HUES6 (cell line): ENCODE data around the gene PROZ.

Source experiments
- H3K27ac ChIP-seq: 2 replicates; pipeline ENCODE4 v1.7.0; 2013; ENCODE audit warnings: low read depth, mild to moderate bottlenecking, low read length, inconsistent platforms
- H3K27me3 ChIP-seq: 2 replicates; pipeline ENCODE4 v1.6.1; 2013; ENCODE audit warnings: low read length; ENCODE audit not compliant: control insufficient read depth, insufficient read depth
- H3K36me3 ChIP-seq: 2 replicates; pipeline ENCODE4 v1.6.1; 2013; ENCODE audit warnings: low read length; ENCODE audit not compliant: control insufficient read depth, insufficient read depth
- H3K4me1 ChIP-seq: 2 replicates; pipeline ENCODE4 v1.6.1; 2013; ENCODE audit warnings: low read length; ENCODE audit not compliant: control insufficient read depth, insufficient read depth
- H3K4me3 ChIP-seq: 2 replicates; pipeline ENCODE4 v1.5.1; 2013; ENCODE audit warnings: low read depth, low read length
- H3K9ac ChIP-seq: one replicate; pipeline ENCODE4 v1.6.1; 2013; ENCODE audit warnings: mild to moderate bottlenecking, low read length
- H3K9me3 ChIP-seq: 2 replicates; pipeline ENCODE4 v1.6.1; 2013; ENCODE audit warnings: low read depth, low read length; ENCODE audit not compliant: control insufficient read depth, insufficient read depth

PROZ gene

DNA sequence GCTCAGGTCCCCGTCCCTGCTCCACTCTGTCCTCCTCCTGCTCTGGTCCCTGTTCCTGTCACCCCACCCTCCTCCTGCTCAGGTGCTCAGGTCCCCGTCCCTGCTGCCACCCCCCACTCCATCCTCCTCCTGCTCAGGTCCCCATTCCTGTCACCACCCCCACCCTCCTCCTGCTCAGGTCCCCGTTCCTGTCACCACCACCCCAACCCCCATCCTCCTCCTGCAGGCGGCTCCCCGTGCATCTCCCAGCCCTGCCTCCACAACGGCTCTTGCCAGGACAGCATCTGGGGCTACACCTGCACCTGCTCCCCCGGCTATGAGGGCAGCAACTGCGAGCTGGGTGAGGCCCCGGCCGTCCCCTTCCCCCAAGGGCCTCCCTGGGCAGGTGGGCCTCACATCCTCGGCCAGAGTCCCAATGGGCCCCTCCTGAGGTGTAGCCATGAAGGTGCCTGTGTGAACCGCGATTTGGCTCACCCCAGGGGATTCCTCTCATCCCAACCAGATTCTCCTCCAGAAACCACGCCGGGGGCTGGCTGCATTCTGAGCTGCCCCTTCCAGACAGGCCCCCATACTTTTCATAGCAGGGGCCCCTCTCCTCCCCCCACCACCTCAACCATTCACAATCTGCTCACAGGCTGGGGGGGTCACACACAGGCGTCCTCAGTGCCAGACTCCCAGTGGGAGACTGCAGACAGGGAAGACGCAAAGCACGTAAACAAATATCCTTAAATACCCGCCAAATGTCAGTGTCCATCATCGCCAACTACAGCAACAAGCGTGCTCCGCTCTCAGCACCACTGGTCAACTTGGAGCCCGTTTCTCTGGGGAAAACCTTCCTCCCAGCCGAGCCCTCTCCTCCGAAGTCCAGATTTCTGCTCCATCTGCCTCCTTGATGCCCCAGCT, 4.6 kb downstream of the PROZ start:
- no peak overlapping the region for H3K9ac ChIP-seq

DNA sequence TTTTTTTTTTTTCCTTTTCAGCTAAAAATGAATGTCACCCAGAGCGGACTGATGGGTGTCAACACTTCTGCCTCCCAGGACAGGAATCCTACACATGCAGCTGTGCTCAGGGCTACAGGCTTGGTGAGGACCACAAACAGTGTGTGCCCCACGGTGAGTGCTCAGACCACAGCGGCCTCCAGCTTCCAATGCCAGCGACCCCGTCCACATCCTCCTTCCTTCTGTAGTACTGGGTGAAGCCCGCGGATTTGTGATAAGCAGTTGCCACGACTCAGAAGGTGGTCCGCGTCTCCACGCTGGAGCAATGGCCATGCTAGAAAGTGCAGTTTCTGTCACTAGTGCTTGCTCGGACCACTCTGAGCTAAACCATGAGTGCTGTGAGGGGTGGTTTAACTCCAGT, 6.0 kb downstream of the PROZ start:
- Histone ChIP-seq H3K36me3 (peaks cover 16% of the 10 kb centered on the region), H3K4me3 (no peak overlapping the region), H3K27me3 (peaks cover 30% of the 10 kb centered on the region; the same call in 1 of the 2 replicates), H3K4me1 (peaks cover 11% of the 10 kb centered on the region), H3K9me3 (no peaks in the 10 kb centered on the region), H3K27ac (no peak overlapping the region), H3K9ac (no peak overlapping the region)

More for the DNA sequence above, 4.6 kb downstream of the PROZ start:
- Histone ChIP-seq H3K4me3 (no peak overlapping the region), H3K36me3 (peaks cover 4% of the 10 kb centered on the region; the same call in 1 of the 2 replicates), H3K9me3 (no peaks in the 10 kb centered on the region), H3K4me1 (peaks cover 24% of the 10 kb centered on the region), H3K27ac (no peak overlapping the region), H3K27me3 (peaks cover 30% of the 10 kb centered on the region; the same call in 1 of the 2 replicates)

DNA sequence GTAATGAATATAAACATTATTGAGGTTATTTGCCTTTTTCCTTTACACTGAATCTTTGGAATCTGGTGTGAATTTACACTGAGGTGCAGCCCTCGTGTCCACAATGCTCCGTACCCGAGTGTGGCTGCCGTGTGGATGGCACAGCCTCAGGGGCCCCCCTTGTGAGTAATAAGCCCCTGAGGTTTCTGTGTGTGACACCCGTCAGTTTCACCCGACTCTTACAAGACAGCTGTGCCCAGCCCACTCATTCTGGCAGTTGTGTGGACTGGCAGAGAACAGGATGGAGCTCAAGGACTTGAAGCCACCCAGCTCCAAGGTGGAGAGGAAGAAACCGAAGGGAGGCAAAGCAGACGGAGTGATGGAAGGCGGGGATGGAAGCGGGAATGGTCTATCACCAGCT, 7.8 kb downstream of the PROZ start:
- no peak overlapping the region for H3K27ac ChIP-seq
- no peak overlapping the region for H3K4me3 ChIP-seq
- no peaks in the 10 kb centered on the region for H3K9me3 ChIP-seq
- H3K4me1 ChIP-seq: peaks cover 7% of the 10 kb centered on the region; the same call in 1 of the 2 replicates
- peaks cover 19% of the 10 kb centered on the region; the same call in 1 of the 2 replicates for H3K27me3 ChIP-seq
- peaks cover 24% of the 10 kb centered on the region for H3K36me3 ChIP-seq
- H3K9ac ChIP-seq: no peak overlapping the region

DNA sequence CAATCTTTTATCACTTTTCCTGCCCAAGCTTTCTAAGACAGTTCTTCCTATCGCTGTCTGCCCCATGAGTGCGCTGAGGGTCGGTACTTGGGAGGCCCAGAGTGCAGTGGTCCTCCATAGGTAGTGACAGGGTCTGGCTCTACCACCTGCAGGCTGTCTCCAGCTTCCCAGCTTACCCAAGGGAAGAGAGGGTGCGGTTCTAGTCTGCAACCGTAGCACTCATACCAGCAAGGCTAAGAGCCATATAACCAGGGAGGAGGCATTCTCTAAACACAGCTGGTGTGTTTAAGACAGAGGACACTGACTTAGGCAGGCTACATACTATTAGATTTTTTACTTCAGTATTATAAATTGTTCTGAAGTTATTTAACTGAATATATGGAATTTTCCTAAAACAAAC, 8.2 kb downstream of the PROZ start:
- Histone ChIP-seq H3K36me3 (peaks cover 28% of the 10 kb centered on the region), H3K9ac (no peak overlapping the region)

DNA sequence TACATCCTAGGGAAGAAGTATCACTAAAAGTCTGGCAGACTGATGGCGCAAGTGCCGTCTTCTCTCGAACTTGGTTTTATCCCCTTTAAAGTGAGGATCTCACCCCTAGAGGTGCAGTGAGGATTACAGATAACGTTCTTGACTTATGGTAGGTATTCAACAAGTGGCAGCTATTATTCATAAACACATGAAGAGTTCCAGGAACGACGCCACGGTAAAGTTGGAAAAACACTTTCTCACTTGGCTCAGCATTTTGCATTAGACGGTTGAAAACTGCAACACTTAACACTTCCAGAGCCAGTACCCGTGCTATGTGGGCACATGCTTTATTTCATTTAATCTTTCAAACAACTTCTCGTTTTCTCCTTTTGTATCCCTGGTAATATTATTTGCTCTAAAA, 8.7 kb downstream of the PROZ start:
- Histone ChIP-seq H3K4me1 (peaks cover 5% of the 10 kb centered on the region; the same call in 1 of the 2 replicates), H3K9ac (no peak overlapping the region), H3K27ac (no peak overlapping the region), H3K4me3 (no peak overlapping the region), H3K36me3 (peaks cover 32% of the 10 kb centered on the region), H3K27me3 (peaks cover 13% of the 10 kb centered on the region; the same call in 1 of the 2 replicates), H3K9me3 (no peaks in the 10 kb centered on the region)

More for the DNA sequence above, 8.2 kb downstream of the PROZ start:
- Histone ChIP-seq H3K4me1 (peaks cover 5% of the 10 kb centered on the region; the same call in 1 of the 2 replicates), H3K27me3 (peaks cover 15% of the 10 kb centered on the region; the same call in 1 of the 2 replicates), H3K4me3 (no peak overlapping the region), H3K9me3 (no peaks in the 10 kb centered on the region), H3K27ac (no peak overlapping the region)

DNA sequence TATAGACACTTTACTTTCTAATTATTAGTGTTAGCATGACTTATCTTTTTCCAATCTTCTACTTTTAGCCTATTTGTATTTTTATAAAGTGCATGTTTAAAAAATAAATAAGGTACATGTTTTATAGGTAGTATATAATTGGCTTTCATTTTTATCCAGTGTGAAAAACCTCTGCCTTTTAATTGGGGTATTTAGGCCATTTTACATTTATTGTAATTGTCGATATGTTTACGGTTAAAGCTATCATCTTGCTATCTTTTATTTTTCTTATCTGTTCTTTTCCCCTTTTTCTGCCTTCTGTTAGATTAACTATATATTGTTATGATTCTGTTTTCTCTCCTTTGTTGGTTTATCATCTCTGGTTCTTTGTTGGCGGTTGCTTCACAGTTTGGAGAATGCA, 9.1 kb downstream of the PROZ start:
- no peak overlapping the region for H3K27ac ChIP-seq
- H3K36me3 ChIP-seq: peaks cover 37% of the 10 kb centered on the region

DNA sequence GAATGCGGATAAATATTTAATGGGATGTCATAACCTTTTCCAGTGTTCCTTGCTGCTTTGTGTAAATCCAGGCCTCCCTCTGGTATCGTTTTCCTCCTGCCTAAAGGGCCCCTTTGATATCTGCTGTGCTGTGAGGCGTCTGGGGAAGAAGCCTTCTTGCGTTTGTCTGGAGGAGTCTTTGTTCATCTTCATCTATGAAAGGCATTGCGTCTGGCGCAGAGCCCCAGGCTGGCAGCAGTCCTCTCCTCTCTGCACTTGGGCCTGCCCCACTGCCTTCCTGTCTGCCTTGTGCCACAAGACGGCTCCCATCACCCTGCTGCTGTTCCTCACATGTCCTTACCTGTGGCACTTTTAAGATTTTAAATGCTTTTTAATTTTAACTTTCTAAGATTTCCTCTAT, 9.8 kb downstream of the PROZ start:
- Histone ChIP-seq H3K27ac (no peak overlapping the region), H3K36me3 (peaks cover 43% of the 10 kb centered on the region), H3K4me1 (peaks cover 5% of the 10 kb centered on the region; the same call in 1 of the 2 replicates), H3K4me3 (no peak overlapping the region), H3K9ac (no peak overlapping the region), H3K27me3 (peaks cover 5% of the 10 kb centered on the region; the same call in 1 of the 2 replicates), H3K9me3 (no peaks in the 10 kb centered on the region)

More for the DNA sequence above, 9.1 kb downstream of the PROZ start:
- Histone ChIP-seq H3K9ac (no peak overlapping the region), H3K4me1 (peaks cover 5% of the 10 kb centered on the region; the same call in 1 of the 2 replicates), H3K27me3 (peaks cover 12% of the 10 kb centered on the region; the same call in 1 of the 2 replicates), H3K4me3 (no peak overlapping the region), H3K9me3 (no peaks in the 10 kb centered on the region)

DNA sequence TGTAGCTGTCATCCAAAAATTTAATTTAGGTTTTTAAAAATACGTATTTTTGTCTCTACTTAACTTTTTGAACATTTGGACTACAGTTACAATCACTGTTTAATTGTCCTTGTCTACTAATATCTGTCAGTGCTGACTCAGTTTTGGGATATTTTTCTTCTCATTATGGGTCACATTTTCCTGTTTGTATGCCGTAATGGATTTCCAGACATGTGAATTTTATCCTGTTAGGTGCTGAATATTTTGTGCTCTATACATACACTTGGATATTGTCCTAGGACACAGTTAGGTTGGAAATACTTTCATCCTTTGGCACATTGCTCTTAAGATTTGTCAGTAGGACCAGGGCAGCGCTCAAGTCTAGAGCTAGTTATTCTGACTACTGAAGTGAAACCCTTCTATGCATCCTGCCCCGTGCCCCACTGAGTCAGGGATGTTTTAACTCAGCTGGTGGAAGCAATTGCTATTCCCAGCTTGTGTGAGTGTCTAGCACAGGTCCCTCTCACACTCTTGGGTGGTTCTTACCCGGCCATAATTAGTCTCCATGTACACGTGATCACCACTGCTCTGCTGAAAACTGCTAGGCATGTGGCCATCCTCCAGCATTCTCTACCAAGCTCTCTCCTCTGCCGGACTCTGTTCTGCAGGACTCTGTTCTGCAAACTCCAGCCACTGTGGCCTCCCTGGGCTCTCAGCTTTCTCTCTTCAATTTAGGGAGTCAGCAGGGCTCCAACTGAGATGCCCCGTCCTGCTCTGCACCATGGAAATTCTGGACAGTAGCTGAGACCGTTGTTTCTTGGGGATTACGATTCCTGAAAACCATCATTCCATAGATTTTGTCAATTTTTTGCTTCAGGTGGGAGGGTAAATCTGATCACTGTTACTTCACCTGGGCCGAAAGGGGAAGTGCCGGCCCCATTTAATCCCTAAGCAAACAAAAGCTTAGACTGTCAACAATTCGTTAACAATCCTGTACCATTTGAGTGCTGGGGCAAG, 11.1 kb downstream of the PROZ start:
- Histone ChIP-seq H3K36me3 (peaks cover 53% of the 10 kb centered on the region), H3K27ac (no peak overlapping the region)

DNA sequence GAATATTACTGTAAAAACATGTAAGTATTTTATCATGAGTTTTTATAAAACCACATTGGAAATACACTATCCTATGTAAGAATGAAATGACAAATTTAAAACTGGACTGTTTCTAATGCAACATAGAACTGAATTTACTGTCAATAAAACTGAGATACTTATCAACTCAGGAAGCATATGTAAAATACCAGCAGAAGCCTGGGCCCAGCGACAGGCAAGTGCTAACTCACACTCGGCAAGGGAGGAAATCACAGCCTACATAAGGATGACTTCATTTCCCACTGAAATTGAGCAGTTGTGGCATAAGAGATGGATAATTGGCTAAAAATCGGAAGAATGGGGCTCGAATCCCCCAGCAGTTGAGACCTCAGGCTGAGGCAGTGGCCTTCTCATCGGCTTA, 12.1 kb downstream of the PROZ start:
- H3K36me3 ChIP-seq: peaks cover 63% of the 10 kb centered on the region
- no peak overlapping the region for H3K9ac ChIP-seq
- H3K27ac ChIP-seq: no peak overlapping the region

More for the DNA sequence above, 11.1 kb downstream of the PROZ start:
- no peaks in the 10 kb centered on the region for H3K9me3 ChIP-seq
- peaks cover 5% of the 10 kb centered on the region; the same call in 1 of the 2 replicates for H3K4me1 ChIP-seq
- H3K27me3 ChIP-seq: no peaks in the 10 kb centered on the region
- H3K9ac ChIP-seq: no peak overlapping the region
- H3K4me3 ChIP-seq: no peak overlapping the region

DNA sequence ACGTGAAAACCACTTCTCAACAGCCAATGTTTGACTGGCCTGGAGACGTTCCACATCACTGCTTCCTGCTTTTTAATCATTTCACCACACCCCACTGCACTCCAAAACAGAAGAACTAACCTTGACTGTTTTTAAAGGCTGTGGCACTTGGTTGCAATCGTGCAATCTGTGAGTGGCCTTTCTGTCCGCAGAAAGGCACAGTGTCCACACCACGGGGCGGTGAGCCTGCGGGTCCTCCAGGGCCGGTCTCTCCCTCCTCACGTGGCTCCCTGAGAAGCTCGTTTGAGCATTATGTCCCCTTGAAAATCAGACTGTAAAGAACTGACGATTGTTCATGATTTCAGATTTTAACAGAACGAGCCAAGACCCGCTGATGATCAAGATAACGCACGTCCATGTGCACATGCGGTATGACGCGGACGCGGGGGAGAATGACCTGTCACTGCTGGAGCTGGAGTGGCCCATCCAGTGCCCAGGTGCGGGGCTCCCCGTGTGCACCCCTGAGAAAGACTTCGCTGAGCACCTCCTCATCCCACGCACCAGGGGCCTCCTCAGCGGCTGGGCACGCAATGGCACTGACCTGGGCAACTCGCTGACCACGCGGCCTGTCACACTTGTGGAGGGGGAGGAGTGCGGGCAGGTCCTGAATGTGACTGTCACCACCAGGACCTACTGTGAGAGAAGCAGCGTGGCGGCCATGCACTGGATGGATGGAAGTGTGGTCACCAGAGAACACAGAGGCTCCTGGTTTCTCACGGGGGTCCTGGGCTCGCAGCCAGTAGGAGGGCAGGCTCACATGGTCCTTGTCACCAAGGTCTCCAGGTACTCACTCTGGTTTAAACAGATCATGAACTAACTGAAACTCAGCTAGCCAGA, 13.0 kb downstream of the PROZ start:
- Histone ChIP-seq H3K27ac (no peak overlapping the region), H3K9me3 (no peaks in the 10 kb centered on the region), H3K36me3 (peaks cover 72% of the 10 kb centered on the region), H3K4me3 (no peak overlapping the region), H3K9ac (no peak overlapping the region), H3K27me3 (no peaks in the 10 kb centered on the region), H3K4me1 (peaks cover 5% of the 10 kb centered on the region; the same call in 1 of the 2 replicates)

More for the DNA sequence above, 12.1 kb downstream of the PROZ start:
- no peaks in the 10 kb centered on the region for H3K27me3 ChIP-seq
- no peaks in the 10 kb centered on the region for H3K9me3 ChIP-seq
- H3K4me3 ChIP-seq: no peak overlapping the region
- peaks cover 5% of the 10 kb centered on the region; the same call in 1 of the 2 replicates for H3K4me1 ChIP-seq
